GM23338 (cell line): ENCODE measurements around the gene SLC6A19. TPM values are rescaled to one million over a fixed set of nuclear protein-coding genes. Genes with fewer than 3 reads are reported as not detected.

Source experiments
- ATAC-seq: fragments of 200-7000 bp; cut with Tn5 transposase; 3 replicates; pipeline ENCODE4 v1.9.1; 2020
- DNase-seq: peaks from one replicate; pipeline ENCODE4 v3.0.0-alpha.2; 2015; ENCODE audit warnings: low spot score
- H2AFZ ChIP-seq: fragments of 200-600 bp; sonication (generic); 2 replicates; pipeline ENCODE4 v1.8.0; 2016; ENCODE audit warnings: antibody characterized with exemption, mild to moderate bottlenecking, moderate library complexity
- H3F3A ChIP-seq: fragments of 200-600 bp; sonication (generic); replicated peaks from 2 replicates; pipeline ENCODE4 v1.8.0; 2017; ENCODE audit warnings: antibody characterized with exemption, mixed run types, low read depth
- H3K27ac ChIP-seq: fragments of 200-600 bp; sonication (generic); 2 replicates; pipeline ENCODE4 v1.6.1; 2016; ENCODE audit warnings: low read depth
- H3K27me3 ChIP-seq: fragments of 200-600 bp; sonication (generic); 2 replicates; pipeline ENCODE4 v1.8.0; 2016; ENCODE audit warnings: mild to moderate bottlenecking, mixed run types, moderate library complexity; ENCODE audit not compliant: insufficient read depth
- H3K36me3 ChIP-seq: fragments of 200-600 bp; sonication (generic); 2 replicates; pipeline ENCODE4 v1.8.0; 2016; ENCODE audit warnings: mild to moderate bottlenecking; ENCODE audit not compliant: insufficient read depth
- H3K4me1 ChIP-seq: fragments of 200-600 bp; sonication (generic); 2 replicates; pipeline ENCODE4 v1.8.0; 2016; ENCODE audit warnings: mild to moderate bottlenecking, moderate library complexity; ENCODE audit not compliant: insufficient read depth
- H3K4me2 ChIP-seq: fragments of 200-600 bp; sonication (generic); 2 replicates; pipeline ENCODE4 v1.7.1; 2017; ENCODE audit warnings: mixed run types
- H3K4me3 ChIP-seq: fragments of 200-600 bp; sonication (generic); 2 replicates; pipeline ENCODE4 v1.6.1; 2016; ENCODE audit warnings: mixed run types
- H3K79me2 ChIP-seq: fragments of 200-600 bp; sonication (generic); replicated peaks from 2 replicates; pipeline ENCODE4 v1.8.0; 2017; ENCODE audit warnings: mild to moderate bottlenecking; ENCODE audit not compliant: insufficient read depth
- H3K9me2 ChIP-seq: fragments of 200-600 bp; sonication (generic); 2 replicates; pipeline ENCODE4 v1.8.0; 2017; ENCODE audit not compliant: insufficient read depth
- H4K20me1 ChIP-seq: fragments of 200-600 bp; sonication (generic); replicated peaks from 2 replicates; pipeline ENCODE4 v1.8.0; 2017; ENCODE audit warnings: mild to moderate bottlenecking; ENCODE audit not compliant: insufficient read depth
- H3K27ac Mint-ChIP-seq: 2 replicates; pipeline ENCODE4 v1.8.0; 2020; ENCODE audit warnings: inconsistent platforms, mild to moderate bottlenecking, moderate library complexity, mixed read lengths
- H3K27me3 Mint-ChIP-seq: 3 replicates; pipeline ENCODE4 v1.8.0; 2022; ENCODE audit warnings: low read depth, mild to moderate bottlenecking, moderate library complexity, mixed read lengths, inconsistent platforms; ENCODE audit not compliant: insufficient read depth, poor library complexity
- H3K36me3 Mint-ChIP-seq: 3 replicates; pipeline ENCODE4 v1.8.0; 2021; ENCODE audit warnings: low read depth, mild to moderate bottlenecking, inconsistent platforms, moderate library complexity, mixed read lengths
- H3K4me1 Mint-ChIP-seq: 3 replicates; pipeline ENCODE4 v1.8.0; 2020; ENCODE audit warnings: mild to moderate bottlenecking, inconsistent platforms, mixed read lengths
- H3K4me3 Mint-ChIP-seq: 3 replicates; pipeline ENCODE4 v1.8.0; 2021; ENCODE audit warnings: moderate library complexity, mild to moderate bottlenecking, inconsistent platforms, mixed read lengths
- H3K9me3 Mint-ChIP-seq: 3 replicates; pipeline ENCODE4 v1.8.0; 2020; ENCODE audit warnings: moderate library complexity, mild to moderate bottlenecking, inconsistent platforms, mixed read lengths
- CTCF ChIP-seq, 2 experiments: fragments of 200-600 bp in 1 of 2; sonication (generic) in 1 of 2; conservative IDR thresholded peaks; 2 replicates each; pipeline versions ENCODE4 v1.5.1 to v1.6.1; 2016 to 2017; ENCODE audit warnings: antibody characterized with exemption in 2 of 2, low read depth in 2 of 2, mild to moderate bottlenecking in 2 of 2, moderate library complexity in 1 of 2
- EZH2 ChIP-seq: fragments of 200-600 bp; sonication (generic); IDR thresholded peaks from one replicate; pipeline ENCODE4 v1.8.0; 2017; ENCODE audit warnings: antibody characterized with exemption, mild to moderate bottlenecking, low read depth; ENCODE audit not compliant: unreplicated experiment
- JUNB ChIP-seq: IDR thresholded peaks from one replicate; pipeline ENCODE4 v1.6.1; 2016; ENCODE audit warnings: antibody characterized with exemption; ENCODE audit not compliant: unreplicated experiment
- POLR2AphosphoS5 ChIP-seq: IDR thresholded peaks from 2 replicates; pipeline ENCODE4 v1.6.1; 2016; ENCODE audit warnings: antibody characterized with exemption, low read depth
- ZNF331 ChIP-seq: fragments of 250-450 bp; sonication (Bioruptor Pico); IDR thresholded peaks from 2 replicates; pipeline ENCODE4 v1.5.0; 2020; ENCODE audit warnings: low read depth, mild to moderate bottlenecking, moderate library complexity
- polyA plus RNA-seq: library from polyadenylated mRNA; unstranded; fragments of >200 nt; fragmentation: Nextera tagmentation; extraction: Ambion mirVana; gene quantifications from 2 replicates; pipeline ENCODE4 v1.2.1, GENCODE V29; 2016
- total RNA-seq: library from RNA; depleted of rRNA; stranded (reverse); fragments of >200 nt; shearing (Covaris generic); gene quantifications from 2 replicates; pipeline ENCODE4 v1.2.3, GENCODE V29; 2014
- TF ChIP-seq, protein P1 (sequence below): fragments of 250-450 bp; sonication (Bioruptor Pico); IDR thresholded peaks from 2 replicates; pipeline ENCODE4 v1.5.0; 2020; ENCODE audit warnings: mild to moderate bottlenecking, moderate library complexity

Gene SLC6A19
- total and polyA plus RNA-seq, 2 experiments from 2014 or later: not detected

DNA sequence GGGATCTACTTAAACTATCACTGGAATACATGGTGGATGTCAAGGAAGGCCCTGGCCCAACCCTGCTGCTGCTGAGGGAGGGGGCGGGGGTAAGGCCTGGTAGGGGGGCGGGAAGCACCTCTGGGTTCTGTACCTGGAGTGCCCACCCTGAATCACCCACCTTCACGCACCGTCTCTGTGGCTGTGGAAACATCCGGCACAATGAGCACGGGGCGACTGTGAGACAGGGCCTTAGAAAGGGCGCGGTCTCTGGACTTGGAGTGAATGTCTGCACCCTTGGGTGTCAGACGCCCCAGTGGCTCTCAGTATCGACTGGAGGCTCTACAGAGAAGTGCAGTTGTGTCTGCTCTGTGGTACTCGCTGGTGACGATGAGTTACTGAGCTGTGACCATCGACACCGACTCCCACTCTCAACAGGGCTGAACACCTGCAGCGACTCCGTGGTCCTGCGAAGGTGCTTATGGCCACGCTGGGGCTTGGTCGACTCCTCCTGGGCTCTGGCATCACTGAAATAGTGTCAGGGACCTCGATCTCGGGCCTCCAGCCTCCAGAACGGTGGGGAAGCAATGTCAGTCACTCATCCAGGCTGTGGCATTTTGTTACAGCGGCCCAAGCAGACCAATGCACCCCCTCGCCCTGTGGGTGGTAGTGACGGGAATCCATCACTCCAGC lies 25.5 kb upstream of the SLC6A19 start:
- Histone ChIP-seq H4K20me1 (no peaks in the 10 kb centered on the region), H3F3A (no peaks in the 10 kb centered on the region), H3K4me3 (no peak overlapping the region), H3K4me1 (no peaks in the 10 kb centered on the region), H3K27ac (no peak overlapping the region), H3K9me2 (no peaks in the 10 kb centered on the region), H3K79me2 (no peaks in the 10 kb centered on the region), H3K4me2 (no peak overlapping the region), H3K27me3 (no peaks in the 10 kb centered on the region), H3K36me3 (no peaks in the 10 kb centered on the region), H2AFZ (no peak overlapping the region)
- no peak for ATAC-seq
- DNase-seq: no peak
- Mint-ChIP-seq H3K27ac (no peak overlapping the region), H3K36me3 (no peaks in the 10 kb centered on the region), H3K27me3 (peaks cover 7% of the 10 kb centered on the region), H3K4me1 (no peaks in the 10 kb centered on the region), H3K9me3 (no peaks in the 10 kb centered on the region), H3K4me3 (no peak overlapping the region)
- TF ChIP-seq ZNF331 (no peak), JUNB (no peak), POLR2AphosphoS5 (no peak), CTCF (conservative IDR thresholded peaks at IDR 0.05; ENCODE audit: low read depth in 2 of 2) (no peak), EZH2 (no peak)
- TF ChIP-seq, protein P1, sequence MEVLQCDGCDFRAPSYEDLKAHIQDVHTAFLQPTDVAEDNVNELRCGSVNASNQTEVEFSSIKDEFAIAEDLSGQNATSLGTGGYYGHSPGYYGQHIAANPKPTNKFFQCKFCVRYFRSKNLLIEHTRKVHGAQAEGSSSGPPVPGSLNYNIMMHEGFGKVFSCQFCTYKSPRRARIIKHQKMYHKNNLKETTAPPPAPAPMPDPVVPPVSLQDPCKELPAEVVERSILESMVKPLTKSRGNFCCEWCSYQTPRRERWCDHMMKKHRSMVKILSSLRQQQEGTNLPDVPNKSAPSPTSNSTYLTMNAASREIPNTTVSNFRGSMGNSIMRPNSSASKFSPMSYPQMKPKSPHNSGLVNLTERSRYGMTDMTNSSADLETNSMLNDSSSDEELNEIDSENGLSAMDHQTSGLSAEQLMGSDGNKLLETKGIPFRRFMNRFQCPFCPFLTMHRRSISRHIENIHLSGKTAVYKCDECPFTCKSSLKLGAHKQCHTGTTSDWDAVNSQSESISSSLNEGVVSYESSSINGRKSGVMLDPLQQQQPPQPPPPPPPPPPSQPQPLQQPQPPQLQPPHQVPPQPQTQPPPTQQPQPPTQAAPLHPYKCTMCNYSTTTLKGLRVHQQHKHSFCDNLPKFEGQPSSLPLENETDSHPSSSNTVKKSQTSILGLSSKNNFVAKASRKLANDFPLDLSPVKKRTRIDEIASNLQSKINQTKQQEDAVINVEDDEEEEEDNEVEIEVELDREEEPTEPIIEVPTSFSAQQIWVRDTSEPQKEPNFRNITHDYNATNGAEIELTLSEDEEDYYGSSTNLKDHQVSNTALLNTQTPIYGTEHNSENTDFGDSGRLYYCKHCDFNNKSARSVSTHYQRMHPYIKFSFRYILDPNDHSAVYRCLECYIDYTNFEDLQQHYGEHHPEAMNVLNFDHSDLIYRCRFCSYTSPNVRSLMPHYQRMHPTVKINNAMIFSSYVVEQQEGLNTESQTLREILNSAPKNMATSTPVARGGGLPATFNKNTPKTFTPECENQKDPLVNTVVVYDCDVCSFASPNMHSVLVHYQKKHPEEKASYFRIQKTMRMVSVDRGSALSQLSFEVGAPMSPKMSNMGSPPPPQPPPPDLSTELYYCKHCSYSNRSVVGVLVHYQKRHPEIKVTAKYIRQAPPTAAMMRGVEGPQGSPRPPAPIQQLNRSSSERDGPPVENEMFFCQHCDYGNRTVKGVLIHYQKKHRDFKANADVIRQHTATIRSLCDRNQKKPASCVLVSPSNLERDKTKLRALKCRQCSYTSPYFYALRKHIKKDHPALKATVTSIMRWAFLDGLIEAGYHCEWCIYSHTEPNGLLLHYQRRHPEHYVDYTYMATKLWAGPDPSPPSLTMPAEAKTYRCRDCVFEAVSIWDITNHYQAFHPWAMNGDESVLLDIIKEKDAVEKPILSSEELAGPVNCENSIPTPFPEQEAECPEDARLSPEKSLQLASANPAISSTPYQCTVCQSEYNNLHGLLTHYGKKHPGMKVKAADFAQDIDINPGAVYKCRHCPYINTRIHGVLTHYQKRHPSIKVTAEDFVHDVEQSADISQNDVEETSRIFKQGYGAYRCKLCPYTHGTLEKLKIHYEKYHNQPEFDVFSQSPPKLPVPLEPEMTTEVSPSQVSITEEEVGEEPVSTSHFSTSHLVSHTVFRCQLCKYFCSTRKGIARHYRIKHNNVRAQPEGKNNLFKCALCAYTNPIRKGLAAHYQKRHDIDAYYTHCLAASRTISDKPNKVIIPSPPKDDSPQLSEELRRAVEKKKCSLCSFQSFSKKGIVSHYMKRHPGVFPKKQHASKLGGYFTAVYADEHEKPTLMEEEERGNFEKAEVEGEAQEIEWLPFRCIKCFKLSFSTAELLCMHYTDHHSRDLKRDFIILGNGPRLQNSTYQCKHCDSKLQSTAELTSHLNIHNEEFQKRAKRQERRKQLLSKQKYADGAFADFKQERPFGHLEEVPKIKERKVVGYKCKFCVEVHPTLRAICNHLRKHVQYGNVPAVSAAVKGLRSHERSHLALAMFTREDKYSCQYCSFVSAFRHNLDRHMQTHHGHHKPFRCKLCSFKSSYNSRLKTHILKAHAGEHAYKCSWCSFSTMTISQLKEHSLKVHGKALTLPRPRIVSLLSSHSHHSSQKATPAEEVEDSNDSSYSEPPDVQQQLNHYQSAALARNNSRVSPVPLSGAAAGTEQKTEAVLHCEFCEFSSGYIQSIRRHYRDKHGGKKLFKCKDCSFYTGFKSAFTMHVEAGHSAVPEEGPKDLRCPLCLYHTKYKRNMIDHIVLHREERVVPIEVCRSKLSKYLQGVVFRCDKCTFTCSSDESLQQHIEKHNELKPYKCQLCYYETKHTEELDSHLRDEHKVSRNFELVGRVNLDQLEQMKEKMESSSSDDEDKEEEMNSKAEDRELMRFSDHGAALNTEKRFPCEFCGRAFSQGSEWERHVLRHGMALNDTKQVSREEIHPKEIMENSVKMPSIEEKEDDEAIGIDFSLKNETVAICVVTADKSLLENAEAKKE (CRISPR knock-in tag): no peak
